Stimulated activated CD8-positive, alpha-beta memory T cell treated with anti-CD3 and anti-CD28 coated beads, Interleukin-12 subunit alpha, Interleukin-12 subunit beta, amount 100 ng/mL, for 4 hours (primary cell): ENCODE data around the gene TRIM37.
"Not testable (repeated sequence)": the region's sequence is repeated elsewhere in the genome, so short reads cannot be mapped to it uniquely, and the experiment has no call there.

Source experiments
- DNase-seq: peaks from one replicate; pipeline ENCODE4 v3.0.0-alpha.2; 2020; ENCODE audit warnings: low read depth

TRIM37 gene, protein sequence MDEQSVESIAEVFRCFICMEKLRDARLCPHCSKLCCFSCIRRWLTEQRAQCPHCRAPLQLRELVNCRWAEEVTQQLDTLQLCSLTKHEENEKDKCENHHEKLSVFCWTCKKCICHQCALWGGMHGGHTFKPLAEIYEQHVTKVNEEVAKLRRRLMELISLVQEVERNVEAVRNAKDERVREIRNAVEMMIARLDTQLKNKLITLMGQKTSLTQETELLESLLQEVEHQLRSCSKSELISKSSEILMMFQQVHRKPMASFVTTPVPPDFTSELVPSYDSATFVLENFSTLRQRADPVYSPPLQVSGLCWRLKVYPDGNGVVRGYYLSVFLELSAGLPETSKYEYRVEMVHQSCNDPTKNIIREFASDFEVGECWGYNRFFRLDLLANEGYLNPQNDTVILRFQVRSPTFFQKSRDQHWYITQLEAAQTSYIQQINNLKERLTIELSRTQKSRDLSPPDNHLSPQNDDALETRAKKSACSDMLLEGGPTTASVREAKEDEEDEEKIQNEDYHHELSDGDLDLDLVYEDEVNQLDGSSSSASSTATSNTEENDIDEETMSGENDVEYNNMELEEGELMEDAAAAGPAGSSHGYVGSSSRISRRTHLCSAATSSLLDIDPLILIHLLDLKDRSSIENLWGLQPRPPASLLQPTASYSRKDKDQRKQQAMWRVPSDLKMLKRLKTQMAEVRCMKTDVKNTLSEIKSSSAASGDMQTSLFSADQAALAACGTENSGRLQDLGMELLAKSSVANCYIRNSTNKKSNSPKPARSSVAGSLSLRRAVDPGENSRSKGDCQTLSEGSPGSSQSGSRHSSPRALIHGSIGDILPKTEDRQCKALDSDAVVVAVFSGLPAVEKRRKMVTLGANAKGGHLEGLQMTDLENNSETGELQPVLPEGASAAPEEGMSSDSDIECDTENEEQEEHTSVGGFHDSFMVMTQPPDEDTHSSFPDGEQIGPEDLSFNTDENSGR

DNA sequence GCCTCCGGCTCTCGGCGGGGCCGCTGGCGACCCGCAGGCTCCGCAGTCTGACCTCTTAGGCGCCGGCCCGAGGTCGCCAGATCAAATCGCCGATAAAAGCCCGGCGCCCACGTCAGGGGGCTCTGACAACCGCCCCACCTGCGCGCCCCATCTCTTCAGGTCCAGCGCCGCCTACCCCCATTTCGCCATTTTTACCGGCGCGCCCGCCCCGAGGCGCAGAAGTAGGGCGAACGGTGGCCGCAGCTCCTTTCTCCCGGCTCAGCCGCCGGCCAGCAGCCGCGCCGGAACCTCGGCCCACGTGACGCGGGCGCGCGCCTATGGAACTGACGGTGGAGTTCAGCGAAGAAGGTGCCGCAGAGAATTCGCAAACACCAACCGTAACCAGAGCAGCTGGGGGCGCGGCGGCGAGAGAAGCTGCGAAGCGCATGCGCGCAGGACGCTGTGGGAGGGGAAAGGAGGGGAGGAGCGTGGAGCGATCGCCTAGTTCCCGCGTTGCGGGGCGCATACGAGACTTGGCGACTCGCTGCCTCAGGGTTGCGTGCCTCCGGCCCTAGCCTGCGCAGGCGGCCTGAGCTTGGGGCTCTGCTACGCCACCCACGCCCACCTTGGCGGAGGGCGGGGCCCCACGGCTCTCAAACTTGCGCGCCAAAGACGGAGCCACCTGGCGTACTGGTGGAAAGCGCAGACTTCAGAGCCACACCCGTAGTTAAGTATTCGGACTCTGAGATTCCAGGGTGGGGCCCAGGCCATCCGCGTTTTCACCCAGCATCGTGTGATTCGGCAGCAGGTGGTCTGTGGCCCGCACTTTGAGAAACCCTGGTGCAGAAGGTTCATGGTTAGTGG, at the start of gene TRIM37:
TRIM37 (minus strand) TSS at position 418 of the 843 bp plus-strand sequence. CDS start 419 bp downstream, outside the sequence.
- DNase-seq, result peak; percentile 99

DNA sequence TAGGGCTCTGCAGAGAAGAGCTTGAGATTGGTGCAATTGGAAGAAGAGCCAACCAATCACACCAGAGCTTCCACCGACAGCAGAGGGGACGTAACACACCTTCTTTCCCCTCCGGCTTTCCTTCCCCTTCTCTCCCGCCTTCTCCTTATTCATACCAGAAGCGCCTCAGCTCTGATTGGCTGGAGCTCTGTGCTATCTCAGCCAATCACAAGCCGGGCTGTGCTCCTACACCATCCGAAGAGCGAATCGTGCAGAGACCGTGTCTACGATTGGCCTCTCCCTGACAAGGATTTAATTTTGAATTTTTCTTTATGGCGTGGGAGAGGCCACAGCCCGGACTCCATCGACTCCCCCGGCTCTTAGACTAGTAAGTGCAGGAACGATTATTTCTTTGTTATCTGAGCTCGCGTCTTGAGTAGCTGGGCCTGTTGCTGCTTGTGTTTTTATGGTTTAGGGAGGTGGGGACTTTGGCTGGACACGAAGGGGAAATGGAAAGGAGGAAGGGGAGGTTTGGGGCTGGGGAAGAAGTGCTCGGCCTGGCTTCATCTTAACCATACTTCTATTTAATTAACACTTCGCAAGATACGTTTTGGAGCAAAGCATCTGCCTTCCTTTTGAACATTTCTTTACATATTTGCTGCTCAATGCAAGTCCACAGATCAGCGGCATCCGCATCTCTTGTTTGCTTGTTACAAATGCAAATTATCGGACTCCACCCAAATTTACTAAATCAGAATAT, 48.9 kb upstream of the TRIM37 start, which contains the start of gene PRR11:
PRR11 (plus strand) TSS at position 308 of the 739 bp plus-strand sequence. CDS start 14,007 bp downstream, outside the sequence.
- DNase-seq, result peak; percentile 77

DNA sequence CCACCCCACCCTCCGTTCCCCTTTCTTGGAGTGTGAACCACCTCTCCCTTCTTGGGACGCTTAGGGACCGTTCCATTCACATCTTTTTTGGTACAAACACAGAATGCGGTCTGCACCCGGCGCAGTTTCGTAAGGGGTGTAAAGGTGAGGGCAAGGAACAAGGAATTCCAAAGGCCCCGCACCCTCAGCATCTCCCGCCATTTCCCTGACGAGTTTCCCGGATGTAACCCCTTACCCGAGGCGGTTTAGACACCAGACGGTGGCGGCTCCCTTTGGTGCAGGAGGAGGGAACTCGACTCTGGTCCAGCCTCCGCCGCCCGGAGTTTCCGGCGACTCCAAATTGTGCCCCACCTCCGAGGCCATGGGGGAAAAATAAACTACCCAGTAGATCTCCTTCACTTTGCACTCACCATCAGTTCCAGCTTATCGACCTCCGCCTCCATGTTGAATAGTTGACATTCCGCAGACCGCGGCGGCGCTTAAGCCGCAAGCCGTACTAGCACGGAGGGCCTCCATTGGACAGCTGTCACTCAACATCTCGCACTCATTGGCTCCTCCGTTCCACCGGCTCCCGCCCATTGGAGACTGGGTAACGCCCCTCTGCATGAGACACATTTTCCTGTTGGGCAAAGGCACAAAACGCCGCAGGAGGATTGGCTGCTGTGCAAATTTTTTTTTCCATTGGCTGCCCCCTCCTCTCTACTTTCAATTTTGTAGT, 48.2 kb upstream of the TRIM37 start, which contains the start of gene SKA2:
SKA2 (minus strand) TSS at position 466 of the 718 bp plus-strand sequence; CDS start at position 443, 23 bp downstream.
- DNase-seq, result peak; percentile 90

DNA sequence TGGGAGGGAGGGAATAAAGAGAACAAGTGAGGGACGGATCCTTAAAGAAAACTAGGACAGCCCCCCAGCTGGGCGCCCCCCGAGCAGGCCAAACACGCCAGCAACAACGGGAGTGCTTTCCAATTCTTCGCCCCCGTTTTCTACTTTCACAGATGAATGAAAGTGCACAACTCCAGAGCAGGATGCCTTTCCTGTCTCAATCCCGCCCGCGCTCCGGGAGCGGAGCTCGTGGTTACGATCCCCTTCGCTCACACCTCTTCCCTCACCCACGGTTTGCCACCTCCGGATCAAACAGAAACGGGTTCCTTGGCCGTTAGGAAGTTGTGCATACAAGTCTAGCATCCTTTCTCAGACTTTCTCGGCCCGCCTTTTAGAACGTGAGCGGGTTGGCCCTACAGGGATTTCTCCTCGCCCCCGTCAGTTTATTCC, 47.6 kb upstream of the TRIM37 start:
- peak; percentile 8 for DNase-seq

DNA sequence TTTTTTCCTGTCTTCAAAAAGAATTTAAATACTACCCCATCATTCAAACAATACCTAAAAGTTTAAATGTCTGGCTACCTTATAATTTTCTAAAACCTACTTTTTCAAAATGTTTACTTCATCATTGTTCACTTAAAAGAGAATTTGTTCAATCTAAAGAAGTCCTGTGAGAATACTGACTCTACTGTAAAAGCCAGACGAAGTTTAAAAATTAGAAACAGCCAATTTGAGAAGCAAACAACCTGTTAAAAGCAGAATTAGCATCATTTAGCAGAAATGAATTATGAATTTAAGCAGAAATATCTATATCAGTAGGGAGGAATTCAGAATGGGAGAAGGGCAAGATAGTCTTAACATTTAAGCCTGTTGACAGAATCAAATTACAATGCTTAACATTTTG, 46.2 kb upstream of the TRIM37 start:
- DNase-seq, result no peak

DNA sequence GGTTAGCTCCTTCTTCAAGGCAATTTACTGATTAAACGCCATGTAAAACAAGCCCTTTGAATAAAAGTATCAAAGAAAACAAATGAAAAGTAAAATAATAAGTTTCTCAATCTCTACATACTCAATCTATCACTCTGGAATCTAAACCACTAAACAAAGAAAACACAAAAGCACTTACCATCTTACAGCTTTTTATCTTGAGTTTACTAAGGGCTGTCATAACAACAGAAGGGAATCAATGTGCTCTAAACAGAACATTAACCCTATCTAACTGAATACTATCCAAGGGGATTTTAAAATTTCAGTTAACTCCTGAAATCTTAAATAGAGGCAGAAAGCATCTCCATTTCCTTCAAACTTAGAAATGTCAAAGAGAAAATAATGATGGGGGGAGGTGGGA, 44.9 kb upstream of the TRIM37 start:
- no peak for DNase-seq

DNA sequence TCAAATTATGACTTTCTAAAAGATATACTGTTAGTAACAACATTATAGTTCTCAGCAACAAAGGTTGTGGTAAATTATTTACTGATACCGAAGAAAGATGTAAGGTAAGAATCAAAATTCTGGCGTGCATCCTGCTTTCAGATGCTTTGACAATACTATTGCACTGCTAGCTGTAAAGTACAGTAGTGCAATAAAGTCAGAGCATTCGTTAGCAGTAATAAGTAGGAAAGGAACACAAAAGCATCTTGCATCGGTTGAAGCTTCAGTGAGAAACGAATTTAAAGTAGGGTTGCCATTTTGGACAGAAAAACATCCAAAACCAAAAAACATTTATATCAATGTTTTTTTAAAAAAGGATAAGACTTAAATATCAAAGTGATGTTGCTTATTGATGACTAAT, 44.3 kb upstream of the TRIM37 start:
- DNase-seq, result no peak

DNA sequence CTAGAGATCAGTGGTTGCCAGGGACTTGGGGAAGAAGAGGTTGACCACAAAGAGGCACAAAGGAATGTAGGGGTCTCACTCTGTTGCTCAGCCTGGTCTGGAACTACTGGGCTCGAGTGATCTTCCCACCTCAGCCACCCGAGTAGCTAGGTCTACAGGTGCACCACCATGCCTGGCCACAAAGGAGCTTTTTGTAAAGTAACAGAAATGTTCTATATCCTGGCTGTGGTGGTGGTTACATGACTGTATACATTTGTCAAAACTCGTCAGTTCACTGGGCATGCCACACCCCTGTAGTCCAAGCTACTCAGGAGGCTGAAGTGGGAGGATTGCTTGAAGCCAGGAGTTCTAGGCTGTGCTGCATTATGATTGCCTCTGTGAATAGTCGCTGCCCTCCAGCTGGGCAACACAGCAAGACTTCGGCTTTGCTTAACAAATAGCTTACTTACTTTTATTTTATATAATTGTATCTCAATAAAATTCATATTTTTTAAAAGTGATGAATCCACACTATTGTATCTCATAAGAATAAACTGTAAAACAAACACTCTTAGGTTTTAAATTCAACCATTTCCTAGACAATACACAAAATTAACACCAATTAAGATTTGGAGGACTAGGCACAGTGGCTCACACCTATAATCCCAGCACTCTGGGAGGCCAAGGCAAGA, 43.3 kb upstream of the TRIM37 start:
- no peak for DNase-seq

DNA sequence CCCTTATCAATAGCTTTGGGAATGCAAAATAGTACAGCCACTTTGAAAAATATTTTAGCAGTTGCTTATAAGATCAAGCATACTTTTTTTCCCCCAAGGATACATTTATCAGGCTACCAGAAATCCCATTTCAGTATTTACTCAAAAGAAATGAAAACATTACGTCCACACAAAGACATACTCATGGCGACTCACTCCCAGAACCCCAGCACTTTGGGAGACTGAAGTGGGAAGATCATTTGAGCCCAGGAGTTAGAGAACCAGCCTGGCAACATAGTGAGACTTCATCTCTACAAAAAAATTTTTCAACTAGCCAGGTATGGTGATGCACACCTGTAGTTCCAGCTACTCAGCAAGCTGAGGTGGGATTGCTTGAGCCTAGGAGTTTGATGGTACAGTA, 42.4 kb upstream of the TRIM37 start:
- no peak for DNase-seq

DNA sequence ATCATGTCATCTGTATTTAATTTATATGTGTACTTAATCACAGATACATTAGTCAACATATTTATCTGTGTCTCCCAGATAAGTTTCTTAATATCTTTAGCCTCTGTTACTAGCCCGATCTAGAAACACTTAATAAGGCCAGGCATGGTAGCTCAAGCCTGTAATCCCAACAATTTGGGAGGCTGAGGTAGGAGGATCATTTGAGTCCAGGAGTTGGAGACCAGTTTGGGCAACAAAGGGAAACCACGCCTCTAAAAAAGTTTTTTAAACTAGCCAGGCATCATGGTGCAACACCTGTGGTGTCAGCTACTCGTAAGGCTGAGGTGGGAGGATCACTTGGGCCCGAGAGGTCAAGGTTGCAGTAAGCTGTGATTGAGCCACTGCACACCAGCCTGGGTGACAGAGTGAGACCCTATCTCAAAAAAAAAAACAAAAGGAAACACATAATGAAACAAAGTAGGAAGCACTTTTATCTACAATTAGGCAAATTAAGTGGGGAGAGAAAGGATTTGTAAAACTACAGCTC, 39.0 kb upstream of the TRIM37 start:
- no peak for DNase-seq

DNA sequence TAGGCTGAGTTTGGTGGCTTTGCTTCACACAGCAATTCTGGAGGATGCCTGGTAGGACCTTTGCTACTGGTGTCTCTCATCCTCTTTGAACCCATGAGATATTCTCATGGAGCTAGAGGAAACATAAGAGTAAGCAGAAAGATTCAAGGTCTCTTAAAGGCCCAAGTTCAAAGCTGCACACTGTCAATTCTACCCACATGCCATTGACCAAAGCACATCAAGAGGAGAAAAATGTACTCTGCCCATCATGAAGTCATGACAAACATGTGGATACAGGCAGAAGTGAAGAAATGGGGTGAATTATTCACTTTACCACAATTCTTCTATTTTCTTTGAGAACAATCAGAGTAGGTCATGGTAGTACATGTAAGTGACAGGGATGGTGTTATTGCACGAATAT, 35.2 kb upstream of the TRIM37 start:
- DNase-seq, result no peak

DNA sequence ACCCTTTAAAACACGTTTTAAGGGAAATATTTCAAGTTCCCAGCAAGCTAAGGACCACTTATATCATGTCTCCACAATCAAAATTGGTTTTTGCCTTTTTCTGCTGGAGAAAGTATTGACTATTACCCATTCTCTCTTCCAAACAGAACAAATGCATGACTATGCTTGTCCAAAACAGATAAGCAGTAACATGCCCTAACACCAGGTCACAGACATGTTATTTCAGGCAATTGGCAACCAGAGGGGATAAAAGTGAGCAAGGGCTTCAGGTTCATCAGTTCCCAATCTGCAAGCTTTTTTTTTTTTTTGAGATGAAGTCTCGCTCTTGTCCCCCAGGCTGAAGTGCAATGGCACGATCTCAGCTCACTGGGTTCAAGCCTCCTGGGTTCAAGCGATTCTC, 33.3 kb upstream of the TRIM37 start:
- DNase-seq, result no peak

DNA sequence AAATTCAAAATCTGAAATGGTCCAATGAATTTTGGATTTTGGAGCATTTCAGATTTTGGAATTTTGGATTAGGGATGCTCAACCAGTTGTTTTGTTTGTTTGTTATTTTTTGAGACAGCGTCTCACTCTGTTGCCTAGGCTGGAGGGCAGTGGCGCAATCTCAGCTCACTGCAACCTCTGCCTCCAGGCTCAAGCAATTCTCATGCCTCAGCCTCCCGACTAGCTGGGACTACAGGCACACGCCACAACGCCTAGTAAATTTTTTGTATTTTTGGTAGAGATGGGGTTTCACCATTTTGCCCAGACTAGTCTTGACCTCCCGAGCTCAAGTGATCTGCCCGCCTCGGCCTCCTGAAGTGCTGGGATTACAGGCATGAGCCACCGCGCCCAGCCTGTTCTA, 31.7 kb upstream of the TRIM37 start:
- not testable (repeated sequence) for DNase-seq

DNA sequence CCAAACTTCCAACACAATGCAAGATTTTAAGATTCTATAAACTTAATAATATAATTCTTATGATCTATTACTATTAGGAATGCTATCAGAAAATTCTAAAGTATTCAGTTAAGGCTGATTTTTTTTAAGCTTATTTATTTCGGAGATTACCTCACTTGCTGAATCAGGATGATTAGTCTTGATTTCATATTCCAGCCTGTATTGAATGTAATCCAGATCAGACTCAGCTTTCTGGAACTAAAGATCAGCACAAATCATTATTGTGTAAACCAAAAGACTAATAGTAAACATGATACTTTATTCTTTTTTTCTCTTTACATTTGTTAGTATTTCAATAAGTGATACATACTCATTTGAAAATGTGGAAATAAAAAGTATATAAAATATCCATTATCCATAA, 24.5 kb upstream of the TRIM37 start:
- no peak for DNase-seq

DNA sequence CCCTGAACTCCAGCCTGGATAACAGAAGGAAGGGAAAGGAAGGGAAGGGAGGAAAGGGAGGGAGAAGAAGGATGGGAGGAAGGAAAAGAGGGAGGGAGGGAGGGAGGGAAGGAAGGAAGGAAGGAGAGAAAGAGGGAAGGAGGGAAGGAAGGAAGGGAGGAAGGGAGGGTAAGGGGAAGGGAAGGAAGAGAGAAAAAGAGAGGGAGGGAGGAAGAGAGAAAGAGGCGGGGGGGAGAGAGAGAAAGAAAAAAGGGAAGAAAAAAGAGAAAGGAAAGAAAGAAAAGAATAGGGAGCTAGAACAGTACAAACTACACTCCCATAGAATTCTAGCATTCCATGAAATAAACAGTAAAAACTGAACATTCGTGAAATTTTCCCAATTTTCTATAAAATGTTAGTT, 23.1 kb upstream of the TRIM37 start:
- DNase-seq, result no peak

DNA sequence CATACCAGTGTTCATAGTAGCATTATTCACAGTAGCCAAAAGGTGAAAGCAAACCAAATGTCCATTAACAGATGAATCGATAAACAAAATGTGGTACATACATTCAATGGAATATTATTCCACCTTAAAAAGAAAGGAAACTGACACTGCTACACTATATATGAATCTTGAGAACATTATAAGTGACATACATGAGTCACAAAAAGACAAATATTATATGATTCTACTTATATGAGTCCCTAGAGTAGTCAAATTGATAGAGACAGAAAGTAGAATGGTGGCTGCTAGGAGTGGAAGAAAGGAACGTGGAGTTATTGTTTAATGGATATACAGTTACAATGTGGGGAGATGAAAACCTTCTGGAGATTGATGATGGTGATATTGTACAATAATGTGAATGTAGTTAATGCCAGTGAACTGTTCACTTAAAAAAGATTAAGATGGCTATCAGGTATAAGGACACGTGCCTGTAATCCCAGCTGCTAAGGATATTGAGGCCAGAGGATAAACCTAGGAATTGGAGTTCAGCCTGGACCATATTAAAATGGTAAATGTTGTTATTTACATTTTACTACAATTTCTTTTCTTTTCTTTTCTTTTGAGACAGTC, 20.2 kb upstream of the TRIM37 start:
- DNase-seq, result no peak

DNA sequence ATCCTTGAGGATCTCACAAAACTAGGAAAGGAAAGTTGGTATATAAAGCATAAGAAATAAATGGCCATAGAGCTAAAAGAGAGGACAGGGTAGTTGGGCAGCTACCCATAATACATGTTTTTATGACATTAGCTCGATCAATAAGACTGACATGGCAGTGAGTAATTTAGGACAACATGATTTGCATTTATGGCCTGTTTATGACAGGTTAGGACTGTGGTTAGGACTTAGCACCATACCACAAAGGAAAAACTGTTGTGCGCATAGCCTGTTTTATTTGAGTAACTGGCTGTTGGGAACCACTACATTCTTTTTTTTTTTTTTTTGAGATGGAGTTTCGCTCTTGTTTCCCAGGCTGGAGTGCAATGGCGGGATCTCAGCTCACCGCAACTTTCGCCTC, 18.0 kb upstream of the TRIM37 start:
- DNase-seq, result no peak

DNA sequence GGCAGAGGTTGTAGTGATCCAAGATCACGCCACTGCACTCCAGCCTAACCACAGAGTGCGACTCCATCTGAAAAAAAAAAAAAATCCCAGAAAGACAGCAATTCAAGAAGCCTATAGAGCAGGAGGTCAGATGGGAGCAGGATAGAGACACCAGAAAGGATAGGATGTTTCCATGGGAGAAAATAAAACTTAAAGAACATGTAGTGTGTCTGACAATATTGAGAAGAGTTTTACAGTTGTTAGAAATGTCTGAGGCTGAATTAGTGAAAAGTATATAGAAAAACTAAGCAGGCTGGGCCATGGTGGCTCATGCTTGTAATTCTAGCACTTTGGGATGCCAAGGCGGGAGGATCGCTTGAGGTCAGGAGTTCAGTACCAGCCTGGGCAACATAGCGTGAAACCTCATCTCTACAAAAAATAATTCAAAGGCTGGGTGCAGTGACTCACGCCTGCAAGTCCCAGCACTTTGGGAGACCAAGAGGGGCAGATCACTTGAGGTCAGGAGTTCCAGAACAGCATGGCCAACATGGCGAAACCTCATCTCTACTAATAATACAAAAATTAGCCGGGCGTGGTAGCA, 15.3 kb upstream of the TRIM37 start:
- DNase-seq, result no peak

DNA sequence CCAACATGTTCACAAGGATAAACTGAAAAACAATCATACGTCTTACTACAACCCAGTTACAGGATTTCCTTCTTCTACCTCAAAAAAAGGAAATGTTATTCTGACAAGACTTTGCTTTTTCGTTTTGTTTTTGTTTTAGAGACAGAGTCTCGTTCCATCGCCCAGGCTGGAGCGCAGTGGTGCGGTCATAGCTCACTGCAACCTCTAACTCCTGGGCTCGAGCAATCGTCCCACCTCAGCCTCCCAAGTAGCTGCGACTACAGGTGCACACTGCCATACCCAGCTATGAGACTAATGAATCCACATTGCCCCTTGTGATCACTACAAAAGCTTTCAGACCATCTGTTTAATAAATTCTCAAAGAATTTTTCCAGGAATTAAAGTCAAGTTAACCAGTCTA, 8.8 kb upstream of the TRIM37 start:
- no peak for DNase-seq
